K562 (cell line): ENCODE data around the gene COL4A4.

Source experiments
- CBX1 ChIP-seq: sonication (generic); IDR thresholded peaks from 2 replicates; pipeline ENCODE4 v1.6.1; 2016; ENCODE audit warnings: antibody characterized with exemption, low read depth, mild to moderate bottlenecking
- COPS2 ChIP-seq: fragments of 450-650 bp; conservative IDR thresholded peaks from 2 replicates; pipeline ENCODE4 v1.6.1; 2016; ENCODE audit warnings: mild to moderate bottlenecking, moderate library complexity
- FOXK2 ChIP-seq, 2 experiments: fragments of 450-650 bp; IDR thresholded peaks in 1 of 2; conservative IDR thresholded peaks in 1 of 2; 2 replicates each; pipeline ENCODE4 v1.6.1; 2016; ENCODE audit warnings: low read depth in 2 of 2, mild to moderate bottlenecking in 1 of 2
- HCFC1 ChIP-seq: IDR thresholded peaks from 2 replicates; pipeline ENCODE4 v1.6.1; 2012; ENCODE audit warnings: low read depth, low read length, improper control_type of control experiment
- L3MBTL2 ChIP-seq: fragments of 450-650 bp; IDR thresholded peaks from 2 replicates; pipeline ENCODE4 v1.6.1; 2016; ENCODE audit warnings: mild to moderate bottlenecking, moderate library complexity
- RBBP5 ChIP-seq: fragments of 200-600 bp; sonication (generic); IDR thresholded peaks from 2 replicates; pipeline ENCODE4 v1.6.1; 2012; ENCODE audit warnings: borderline replicate concordance, mild to moderate bottlenecking, low read length, control low read depth, inconsistent platforms; ENCODE audit not compliant: insufficient read depth, poor library complexity, severe bottlenecking
- REST ChIP-seq, 2 experiments: fragments of 450-650 bp; formaldehyde crosslinking in 1 of 2; IDR thresholded peaks; 2 replicates each; pipeline versions ENCODE4 v1.4.0 to v1.6.1; 2014 to 2020; ENCODE audit warnings: mild to moderate bottlenecking in 2 of 2, borderline replicate concordance in 1 of 2, low read depth in 1 of 2
- TF ChIP-seq, protein P1 (sequence below), 3 experiments: IDR thresholded peaks in 2 of 3; conservative IDR thresholded peaks in 1 of 3; 2 replicates each; pipeline ENCODE4 v1.5.1; 2011 to 2012; ENCODE audit warnings: low read length in 3 of 3, mild to moderate bottlenecking in 3 of 3, control low read depth in 2 of 3, improper control_type of control experiment in 1 of 3, inconsistent platforms in 1 of 3, low read depth in 1 of 3, mixed read lengths in 1 of 3, moderate library complexity in 1 of 3; ENCODE audit not compliant: insufficient read depth in 2 of 3
- TF ChIP-seq, protein P2 (sequence below): sonication (generic); formaldehyde crosslinking; IDR thresholded peaks from 2 replicates; pipeline ENCODE4 v1.9.0; 2022; ENCODE audit warnings: mild to moderate bottlenecking, missing genetic modification reagents
- TF ChIP-seq, protein P3 (sequence below): sonication (generic); formaldehyde crosslinking; IDR thresholded peaks from 2 replicates; pipeline ENCODE4 v1.8.1; 2023; ENCODE audit warnings: mild to moderate bottlenecking, missing genetic modification reagents

DNA sequence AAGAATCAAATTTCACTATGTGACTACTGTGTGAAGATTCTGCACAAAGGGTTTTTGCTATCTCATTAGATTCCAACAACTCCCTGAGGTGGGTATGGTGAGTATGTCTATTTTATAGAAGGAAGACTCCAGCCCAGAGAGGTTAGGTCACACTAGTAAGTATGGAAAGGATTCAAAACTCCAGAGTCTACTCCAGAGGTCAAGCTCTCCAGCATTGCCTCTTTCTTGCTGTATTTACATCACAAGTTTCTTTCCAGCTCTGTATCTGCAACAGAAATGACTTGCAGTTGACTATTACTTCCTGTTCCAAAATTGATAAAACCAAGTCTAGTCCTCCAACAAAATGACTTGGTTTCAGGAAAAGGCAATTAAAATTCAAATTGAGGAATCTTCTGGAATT, 2.1 kb downstream of the COL4A4 start:
- no peak for TF ChIP-seq RBBP5
- no peak for TF ChIP-seq FOXK2 (conservative IDR thresholded peaks at IDR 0.05 in 1 of 2, IDR thresholded peaks at IDR 0.05 in 1 of 2; ENCODE audit: low read depth in 2 of 2)
- TF ChIP-seq, protein P1, sequence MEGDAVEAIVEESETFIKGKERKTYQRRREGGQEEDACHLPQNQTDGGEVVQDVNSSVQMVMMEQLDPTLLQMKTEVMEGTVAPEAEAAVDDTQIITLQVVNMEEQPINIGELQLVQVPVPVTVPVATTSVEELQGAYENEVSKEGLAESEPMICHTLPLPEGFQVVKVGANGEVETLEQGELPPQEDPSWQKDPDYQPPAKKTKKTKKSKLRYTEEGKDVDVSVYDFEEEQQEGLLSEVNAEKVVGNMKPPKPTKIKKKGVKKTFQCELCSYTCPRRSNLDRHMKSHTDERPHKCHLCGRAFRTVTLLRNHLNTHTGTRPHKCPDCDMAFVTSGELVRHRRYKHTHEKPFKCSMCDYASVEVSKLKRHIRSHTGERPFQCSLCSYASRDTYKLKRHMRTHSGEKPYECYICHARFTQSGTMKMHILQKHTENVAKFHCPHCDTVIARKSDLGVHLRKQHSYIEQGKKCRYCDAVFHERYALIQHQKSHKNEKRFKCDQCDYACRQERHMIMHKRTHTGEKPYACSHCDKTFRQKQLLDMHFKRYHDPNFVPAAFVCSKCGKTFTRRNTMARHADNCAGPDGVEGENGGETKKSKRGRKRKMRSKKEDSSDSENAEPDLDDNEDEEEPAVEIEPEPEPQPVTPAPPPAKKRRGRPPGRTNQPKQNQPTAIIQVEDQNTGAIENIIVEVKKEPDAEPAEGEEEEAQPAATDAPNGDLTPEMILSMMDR (IDR thresholded peaks at IDR 0.05 in 2 of 3, conservative IDR thresholded peaks at IDR 0.05 in 1 of 3; ENCODE audit: insufficient read depth in 2 of 3, low read depth in 1 of 3, low read length in 3 of 3) = no peak
- TF ChIP-seq HCFC1 = no peak
- no peak for TF ChIP-seq COPS2
- TF ChIP-seq, protein P2, sequence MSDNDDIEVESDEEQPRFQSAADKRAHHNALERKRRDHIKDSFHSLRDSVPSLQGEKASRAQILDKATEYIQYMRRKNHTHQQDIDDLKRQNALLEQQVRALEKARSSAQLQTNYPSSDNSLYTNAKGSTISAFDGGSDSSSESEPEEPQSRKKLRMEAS (CRISPR knock-in tag) = no peak
- no peak for TF ChIP-seq REST (IDR thresholded peaks at IDR 0.05; ENCODE audit: borderline replicate concordance)
- TF ChIP-seq REST (CRISPR knock-in tag; IDR thresholded peaks at IDR 0.05; ENCODE audit: low read depth) = no peak
- TF ChIP-seq, protein P3, sequence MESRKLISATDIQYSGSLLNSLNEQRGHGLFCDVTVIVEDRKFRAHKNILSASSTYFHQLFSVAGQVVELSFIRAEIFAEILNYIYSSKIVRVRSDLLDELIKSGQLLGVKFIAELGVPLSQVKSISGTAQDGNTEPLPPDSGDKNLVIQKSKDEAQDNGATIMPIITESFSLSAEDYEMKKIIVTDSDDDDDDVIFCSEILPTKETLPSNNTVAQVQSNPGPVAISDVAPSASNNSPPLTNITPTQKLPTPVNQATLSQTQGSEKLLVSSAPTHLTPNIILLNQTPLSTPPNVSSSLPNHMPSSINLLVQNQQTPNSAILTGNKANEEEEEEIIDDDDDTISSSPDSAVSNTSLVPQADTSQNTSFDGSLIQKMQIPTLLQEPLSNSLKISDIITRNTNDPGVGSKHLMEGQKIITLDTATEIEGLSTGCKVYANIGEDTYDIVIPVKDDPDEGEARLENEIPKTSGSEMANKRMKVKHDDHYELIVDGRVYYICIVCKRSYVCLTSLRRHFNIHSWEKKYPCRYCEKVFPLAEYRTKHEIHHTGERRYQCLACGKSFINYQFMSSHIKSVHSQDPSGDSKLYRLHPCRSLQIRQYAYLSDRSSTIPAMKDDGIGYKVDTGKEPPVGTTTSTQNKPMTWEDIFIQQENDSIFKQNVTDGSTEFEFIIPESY (CRISPR knock-in tag) = no peak
- TF ChIP-seq L3MBTL2 = no peak
- TF ChIP-seq CBX1 = no peak
